H1 (cell line): ENCODE data around the gene KIF13A.

Experiments used
- CHD2 ChIP-seq: IDR thresholded peaks from 2 replicates; pipeline ENCODE4 v1.6.1; 2012; ENCODE audit warnings: low read length, improper control_type of control experiment
- CTCF ChIP-seq, 3 experiments: IDR thresholded peaks; 1 replicate in 2 of 3; 2 replicates in 1 of 3; pipeline versions ENCODE4 v1.5.1 to v1.6.1; 2011; ENCODE audit warnings: low read length in 3 of 3, mild to moderate bottlenecking in 3 of 3, inconsistent platforms in 2 of 3, low read depth in 1 of 3, moderate library complexity in 1 of 3; ENCODE audit not compliant: insufficient read depth in 1 of 3; ENCODE audit errors: control extremely low read depth in 1 of 3
- EP300 ChIP-seq, 2 experiments: IDR thresholded peaks; 1 replicate in 1 of 2; 2 replicates in 1 of 2; pipeline ENCODE4 v1.6.1; 2011 to 2012; ENCODE audit warnings: low read depth in 2 of 2, low read length in 2 of 2, mild to moderate bottlenecking in 2 of 2, borderline replicate concordance in 1 of 2, inconsistent platforms in 1 of 2, moderate library complexity in 1 of 2
- EZH2 ChIP-seq: fragments of 200-600 bp; sonication (generic); IDR thresholded peaks from 2 replicates; pipeline ENCODE4 v1.7.1; 2012; ENCODE audit warnings: low read depth, mild to moderate bottlenecking, moderate library complexity, low read length, inconsistent platforms; ENCODE audit not compliant: severe bottlenecking
- FOSL1 ChIP-seq: IDR thresholded peaks from 2 replicates; pipeline ENCODE4 v1.6.1; 2011; ENCODE audit warnings: mild to moderate bottlenecking, low read depth, low read length, moderate library complexity; ENCODE audit not compliant: insufficient read depth
- KDM1A ChIP-seq: fragments of 200-600, 300-600 bp; sonication (generic); IDR thresholded peaks from 2 replicates; pipeline ENCODE4 v1.7.1; 2016; ENCODE audit warnings: mild to moderate bottlenecking, low read length, borderline replicate concordance
- KDM5A ChIP-seq: fragments of 200-600 bp; IDR thresholded peaks from 2 replicates; pipeline ENCODE4 v1.7.1; 2012; ENCODE audit warnings: mild to moderate bottlenecking, low read length, inconsistent platforms, mixed read lengths
- MAFK ChIP-seq: IDR thresholded peaks from 2 replicates; pipeline ENCODE4 v1.6.1; 2012; ENCODE audit warnings: low read depth, mild to moderate bottlenecking, improper control_type of control experiment, low read length
- NANOG ChIP-seq: IDR thresholded peaks from 2 replicates; pipeline ENCODE4 v1.6.1; 2011; ENCODE audit warnings: low read length, low read depth, mild to moderate bottlenecking, inconsistent platforms; ENCODE audit not compliant: insufficient read depth, poor library complexity, severe bottlenecking
- POU5F1 ChIP-seq: IDR thresholded peaks from 2 replicates; pipeline ENCODE4 v1.6.1; 2011; ENCODE audit warnings: low read depth, mild to moderate bottlenecking, low read length, moderate library complexity
- RNF2 ChIP-seq: fragments of 200-900, 300-1000 bp; sonication (generic); IDR thresholded peaks from 2 replicates; pipeline ENCODE4 v1.7.1; 2016; ENCODE audit warnings: borderline replicate concordance, low read depth, mild to moderate bottlenecking, antibody characterized with exemption, low read length; ENCODE audit not compliant: poor library complexity, severe bottlenecking; ENCODE audit errors: missing control alignments
- SIN3A ChIP-seq, 2 experiments: IDR thresholded peaks in 1 of 2; conservative IDR thresholded peaks in 1 of 2; 2 replicates each; pipeline ENCODE4 v1.6.1; 2011 to 2012; ENCODE audit warnings: low read length in 2 of 2, improper control_type of control experiment in 1 of 2, low read depth in 1 of 2, mild to moderate bottlenecking in 1 of 2
- YY1 ChIP-seq: IDR thresholded peaks from 2 replicates; pipeline ENCODE4 v1.6.1; 2011; ENCODE audit warnings: low read depth, mild to moderate bottlenecking, low read length

DNA sequence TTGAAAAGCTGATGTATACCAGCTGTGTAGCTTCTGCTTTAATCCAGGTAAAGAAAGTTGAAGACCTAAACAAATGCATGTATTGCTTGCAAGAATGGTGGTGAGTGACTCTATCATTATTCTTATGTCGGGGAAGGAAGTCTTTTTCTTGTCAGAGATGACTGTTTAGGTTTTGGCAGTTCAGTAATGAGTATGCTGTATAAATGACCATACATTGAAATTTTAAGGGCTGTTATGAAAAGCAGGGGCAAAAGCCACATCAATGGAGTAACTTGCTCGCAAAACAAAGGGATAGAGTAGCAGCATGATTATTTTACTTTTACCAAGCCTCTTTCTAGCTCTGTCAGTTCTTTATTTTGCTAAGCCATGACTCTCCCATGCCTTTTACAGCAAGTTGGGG is 224.8 kb downstream of the KIF13A start:
- TF ChIP-seq CTCF (IDR thresholded peaks at IDR 0.05; ENCODE audit: control extremely low read depth in 1 of 3, insufficient read depth in 1 of 3, low read depth in 1 of 3, low read length in 3 of 3) (no peak), MAFK (no peak), EP300 (IDR thresholded peaks at IDR 0.05; ENCODE audit: borderline replicate concordance in 1 of 2, low read depth in 2 of 2, low read length in 2 of 2) (no peak), NANOG (no peak), RNF2 (no peak), KDM5A (no peak), KDM1A (no peak), YY1 (no peak), SIN3A (conservative IDR thresholded peaks at IDR 0.05 in 1 of 2, IDR thresholded peaks at IDR 0.05 in 1 of 2; ENCODE audit: low read depth in 1 of 2, low read length in 2 of 2) (no peak), POU5F1 (no peak), EZH2 (no peak), CHD2 (no peak), FOSL1 (no peak)
